Endothelial cell of coronary artery (primary cell): ENCODE measurements around the gene ERFE. TPM values are rescaled to one million over a fixed set of nuclear protein-coding genes. Genes with fewer than 3 reads are reported as not detected.

Source experiments
- total RNA-seq: library from RNA; depleted of rRNA; stranded (reverse); fragments of >200 nt; gene quantifications from 2 replicates; pipeline ENCODE4 v1.2.3, GENCODE V29; 2014

Gene ERFE, protein sequence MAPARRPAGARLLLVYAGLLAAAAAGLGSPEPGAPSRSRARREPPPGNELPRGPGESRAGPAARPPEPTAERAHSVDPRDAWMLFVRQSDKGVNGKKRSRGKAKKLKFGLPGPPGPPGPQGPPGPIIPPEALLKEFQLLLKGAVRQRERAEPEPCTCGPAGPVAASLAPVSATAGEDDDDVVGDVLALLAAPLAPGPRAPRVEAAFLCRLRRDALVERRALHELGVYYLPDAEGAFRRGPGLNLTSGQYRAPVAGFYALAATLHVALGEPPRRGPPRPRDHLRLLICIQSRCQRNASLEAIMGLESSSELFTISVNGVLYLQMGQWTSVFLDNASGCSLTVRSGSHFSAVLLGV
- total RNA-seq, result 0.09 and 0.66 TPM in 2 replicates

DNA sequence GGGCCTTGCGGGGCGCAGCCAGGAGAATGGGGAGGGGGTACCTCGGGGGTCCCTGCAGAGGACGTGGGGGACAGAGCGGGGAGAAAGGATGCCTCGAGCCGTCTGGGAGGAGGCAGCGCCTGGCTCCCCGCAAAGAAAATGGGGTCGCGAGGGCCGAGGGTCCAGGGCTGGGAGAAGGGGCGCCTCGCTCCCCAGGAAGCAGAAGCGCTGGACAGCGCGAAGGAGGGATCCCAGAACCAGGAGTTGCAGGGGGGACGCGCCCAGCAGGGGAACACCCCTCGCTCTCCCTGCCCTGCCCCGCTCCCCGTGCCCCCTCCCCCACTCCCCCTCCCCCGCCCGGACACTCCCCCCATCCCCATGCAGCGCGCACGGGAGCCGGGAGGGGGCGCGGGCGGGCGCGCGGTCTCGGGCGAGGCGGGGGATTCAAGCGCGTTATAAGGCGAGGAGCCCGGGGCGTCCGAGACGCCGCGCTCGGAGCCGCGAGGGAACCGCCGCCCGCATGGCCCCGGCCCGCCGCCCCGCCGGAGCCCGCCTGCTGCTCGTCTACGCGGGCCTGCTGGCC lies at the start of gene ERFE:
TSS of gene ERFE (plus strand) at position 462 of the 562 bp plus-strand sequence. CDS start at position 500, 38 bp downstream.

DNA sequence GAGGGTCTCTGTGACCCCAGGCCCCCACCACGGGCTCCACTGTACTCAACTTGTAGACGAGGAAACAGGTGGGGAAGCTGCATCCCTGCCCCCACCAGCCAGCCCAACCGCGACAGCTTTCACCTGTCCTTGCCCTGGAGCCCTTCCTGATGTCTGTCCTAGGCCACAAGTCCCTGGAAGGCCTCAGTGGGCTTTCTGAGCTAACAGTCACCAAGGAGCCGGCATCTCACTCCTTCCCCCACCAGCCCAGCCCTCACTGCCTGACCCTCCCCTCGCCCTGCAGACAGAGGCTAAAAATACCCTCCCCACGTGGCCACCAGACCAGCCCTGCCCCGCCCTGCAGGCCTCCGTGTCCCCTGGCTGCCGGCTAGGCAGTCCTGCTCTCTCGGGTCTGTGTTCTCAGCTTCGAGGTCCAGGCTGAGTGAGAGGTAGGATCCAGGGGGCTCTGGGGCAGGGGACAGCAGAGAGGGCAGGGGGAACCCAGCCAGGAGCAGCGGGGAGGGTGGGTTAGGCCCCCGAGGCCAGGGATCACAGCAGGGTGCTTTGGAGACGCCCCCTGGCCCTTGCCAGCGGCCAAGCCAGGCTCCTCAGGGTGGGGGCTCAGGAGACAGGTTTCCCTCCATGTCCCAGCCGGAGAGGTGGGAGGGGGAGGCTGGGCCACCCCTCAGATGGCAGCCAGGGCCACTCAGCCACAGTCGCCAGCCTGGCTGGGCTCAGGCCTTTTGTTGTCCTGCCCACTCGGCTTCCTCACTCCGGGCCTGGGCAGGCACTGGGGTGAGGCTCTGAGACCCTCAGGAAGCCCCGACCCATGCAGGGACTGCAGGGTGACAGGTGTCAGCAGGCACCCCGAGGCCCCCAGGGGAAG lies 20.2 kb upstream of the ERFE start, which contains the start of gene KLHL30:
TSS of gene KLHL30 (plus strand) at position 338 of the 865 bp plus-strand sequence. CDS start 2,087 bp downstream, outside the sequence.

DNA sequence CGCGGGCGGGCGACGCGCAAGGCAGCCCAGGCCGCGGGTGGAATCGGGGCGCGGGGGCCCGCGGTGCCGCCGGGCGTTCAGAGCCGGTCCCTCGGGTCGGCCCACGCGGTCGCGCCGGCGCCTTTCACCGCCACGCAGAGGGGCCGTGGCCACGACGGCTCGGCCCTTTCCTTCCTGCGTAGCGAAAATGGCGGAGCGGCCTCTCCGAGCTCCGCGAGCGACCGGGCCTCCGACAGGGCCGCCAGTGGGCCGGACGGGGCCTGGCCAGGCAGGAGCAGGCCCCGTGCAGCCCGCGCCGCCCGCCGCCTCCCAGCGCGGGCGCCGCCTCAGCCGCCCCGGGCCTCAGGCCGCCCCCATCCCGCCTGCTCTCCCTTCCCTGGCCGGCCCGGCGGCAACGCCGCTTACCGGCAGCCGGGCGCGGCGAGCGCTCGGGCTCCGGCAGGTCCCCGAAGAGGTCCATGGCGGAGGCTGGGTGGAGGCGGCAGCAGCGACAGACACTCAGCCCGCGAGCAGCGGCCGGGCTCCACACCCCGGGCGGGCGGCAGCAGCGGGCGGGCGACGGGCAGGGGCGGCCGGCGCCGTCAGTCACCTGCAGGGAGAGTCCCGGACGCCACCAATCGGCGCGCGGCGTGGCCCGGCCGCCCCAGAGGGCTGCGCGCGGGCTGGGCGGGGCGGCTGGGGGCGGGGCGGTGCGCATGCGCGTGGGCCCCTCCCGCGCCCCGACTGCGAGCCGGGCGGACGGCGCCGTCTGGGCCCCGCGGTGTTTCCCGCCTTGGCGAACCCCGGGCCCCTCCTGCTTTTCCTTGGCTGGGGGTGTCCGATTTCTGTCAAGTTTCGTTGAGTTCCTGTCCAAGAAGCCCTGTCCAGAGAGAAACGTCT lies 44.6 kb downstream of the ERFE start, which contains the start of gene ILKAP:
TSS of gene ILKAP (minus strand) at position 602 of the 879 bp plus-strand sequence. CDS start at position 460, 142 bp downstream.

Other genes with a start within 250 kb of the ERFE start
- gene UBE2F, start 192.0 kb upstream of the ERFE start, total RNA-seq, result 42.2 and 45.3 TPM in 2 replicates
- gene SCLY, start 98.0 kb upstream of the ERFE start, total RNA-seq, result 24.6 and 25.0 TPM in 2 replicates
- 0.09 TPM in 1 of 2 replicates, not detected in the other for gene ESPNL, start 58.6 kb upstream of the ERFE start, total RNA-seq
- gene KLHL30, start 20.3 kb upstream of the ERFE start, total RNA-seq, result 0.19 TPM in 1 of 2 replicates, not detected in the other
- gene ILKAP, start 44.7 kb downstream of the ERFE start, total RNA-seq, result 20.8 and 26.4 TPM in 2 replicates
- gene HES6, start 81.1 kb downstream of the ERFE start, total RNA-seq, result 2.3 and 3.1 TPM in 2 replicates
- 2.1 and 2.6 TPM in 2 replicates for gene PER2, start 129.6 kb downstream of the ERFE start, total RNA-seq
- 10.7 and 11.3 TPM in 2 replicates for gene TRAF3IP1, start 161.5 kb downstream of the ERFE start, total RNA-seq